Body of pancreas (tissue), 4 donors: ENCODE measurements around the gene LILRB4. TPM values are rescaled to one million over a fixed set of nuclear protein-coding genes. Genes with fewer than 3 reads are reported as not detected.
A peak's percentile ranks its signal among the peaks of the same experiment; 100 is the strongest.

Experiments used
- ATAC-seq: fragments of 150-250 bp; one replicate; pipeline ENCODE4 v1.9.1; 2016
- DNase-seq, 4 donors: peaks; one replicate each; pipeline ENCODE4 v3.0.0-alpha.2; 2019
- H3K27ac ChIP-seq, 4 donors: fragments of 200-600 bp; sonication (generic); 1 replicate in 3 of 4; 2 replicates in 1 of 4; pipeline versions ENCODE4 v1.5.1 to v1.6.1; 2016 to 2019; ENCODE audit warnings: mild to moderate bottlenecking in 1 of 4, mixed read lengths in 1 of 4, moderate library complexity in 1 of 4
- H3K27me3 ChIP-seq, 2 donors: fragments of 200-600 bp; sonication (generic); one replicate each; pipeline ENCODE4 v1.6.0; 2016; ENCODE audit warnings: mild to moderate bottlenecking in 1 of 2
- H3K36me3 ChIP-seq, 2 donors: fragments of 200-600 bp; sonication (generic); replicated peaks in 1 of 2; 2 replicates each; pipeline ENCODE4 v1.5.1; 2016; ENCODE audit warnings: low read depth in 2 of 2; ENCODE audit not compliant: insufficient read depth in 1 of 2
- H3K4me1 ChIP-seq: fragments of 200-600 bp; sonication (generic); one replicate; pipeline ENCODE4 v1.6.0; 2016
- H3K4me3 ChIP-seq, 2 donors: fragments of 200-600 bp; sonication (generic); 1 replicate in 1 of 2; 2 replicates in 1 of 2; pipeline ENCODE4 v1.5.1; 2016 to 2019
- H3K9me3 ChIP-seq, 3 donors: fragments of 200-600 bp; sonication (generic); 1 replicate in 2 of 3; 2 replicates in 1 of 3; pipeline ENCODE4 v1.5.1; 2016
- POLR2A ChIP-seq, 3 donors: fragments of 450-650 bp; IDR thresholded peaks; one replicate each; pipeline ENCODE4 v1.6.1; 2016; ENCODE audit warnings: antibody characterized with exemption in 3 of 3, mild to moderate bottlenecking in 2 of 3
- WGBS, 2 donors: methylation state at CpG; one replicate each; pipeline ENCODE4 v1.1.5; 2017; 5-methylcytosine and 5-hydroxymethylcytosine counted together
- intact Hi-C: fragments of 100-400 bp; cut with DNase I; formaldehyde crosslinking; loops from one replicate; pipeline ENCODE4 v1.15.1; 2023
- total RNA-seq, 2 donors: library from RNA; depleted of rRNA; stranded (reverse); fragments of >200 nt; gene quantifications; one replicate each; pipeline ENCODE4 v1.1.0, GENCODE V29; 2016
- TF ChIP-seq, protein P1 (sequence below), 7 experiments: fragments of 450-650 bp in 4 of 7; fragments of 200-600 bp in 3 of 7; sonication (generic) in 3 of 7; IDR thresholded peaks; one replicate each; pipeline ENCODE4 v1.5.1; 2016 to 2019; ENCODE audit warnings: antibody characterized with exemption in 7 of 7

Gene LILRB4
- total RNA-seq, 2 donors from 2014 or later, result 0.99 to 1.0 TPM

DNA sequence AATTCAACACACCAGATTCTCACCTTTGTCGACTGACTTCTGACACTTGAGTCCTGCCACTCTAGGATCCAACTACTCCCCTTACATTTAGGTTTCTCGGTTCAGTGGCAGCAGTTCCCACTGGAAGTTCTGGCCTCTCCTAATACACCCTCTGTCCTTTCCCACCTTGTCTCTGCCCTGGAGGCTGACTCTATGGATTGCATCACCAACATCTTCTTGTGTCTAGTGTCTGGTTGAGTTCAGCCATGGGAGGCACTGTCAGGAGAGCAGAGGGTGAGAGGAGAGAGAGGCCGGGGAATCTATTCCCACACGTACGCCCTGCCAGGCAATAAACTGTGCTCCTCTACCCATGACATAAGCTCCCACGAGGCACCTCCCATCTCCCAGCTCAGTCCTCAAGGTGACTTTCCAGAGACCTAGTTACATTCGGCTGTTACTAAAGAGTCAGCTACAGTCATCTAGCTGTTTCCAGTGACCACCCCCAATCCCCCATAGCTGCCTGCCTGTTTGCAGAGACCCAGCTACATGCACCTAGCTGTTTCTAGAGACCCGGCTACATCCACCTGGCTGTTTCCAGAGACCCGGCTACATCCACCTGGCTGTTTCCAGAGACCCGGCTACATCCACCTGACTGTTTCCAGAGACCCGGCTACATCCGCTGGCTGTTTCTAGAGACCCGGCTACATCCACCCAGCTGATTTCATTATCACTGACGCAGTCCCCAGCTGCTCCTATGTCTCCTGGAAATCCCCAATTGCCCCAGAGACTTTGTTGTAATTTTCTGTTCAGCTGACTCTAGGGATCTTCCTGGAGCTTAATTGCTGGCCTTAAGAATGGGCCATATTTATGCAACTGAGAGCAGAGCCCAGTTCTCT lies 8.1 kb upstream of the LILRB4 start:
- DNase-seq (no peak), ATAC-seq (no peak)
- no peaks in the 10 kb centered on the region for H3K27me3 ChIP-seq
- H3K4me1 ChIP-seq, result no peaks in the 10 kb centered on the region
- no peaks in the 10 kb centered on the region for H3K36me3 ChIP-seq
- no peaks in the 10 kb centered on the region for H3K9me3 ChIP-seq
- H3K4me3 ChIP-seq, result no peak overlapping the region
- 57 to 62% methylated on average over 14 of the region's 14 CpGs for WGBS, 2 donors
- H3K27ac ChIP-seq, result no peak overlapping the region
- intact Hi-C loops, result no loop called here
- TF ChIP-seq POLR2A (IDR thresholded peaks at IDR 0.05), result no peak
- TF ChIP-seq, protein P1, sequence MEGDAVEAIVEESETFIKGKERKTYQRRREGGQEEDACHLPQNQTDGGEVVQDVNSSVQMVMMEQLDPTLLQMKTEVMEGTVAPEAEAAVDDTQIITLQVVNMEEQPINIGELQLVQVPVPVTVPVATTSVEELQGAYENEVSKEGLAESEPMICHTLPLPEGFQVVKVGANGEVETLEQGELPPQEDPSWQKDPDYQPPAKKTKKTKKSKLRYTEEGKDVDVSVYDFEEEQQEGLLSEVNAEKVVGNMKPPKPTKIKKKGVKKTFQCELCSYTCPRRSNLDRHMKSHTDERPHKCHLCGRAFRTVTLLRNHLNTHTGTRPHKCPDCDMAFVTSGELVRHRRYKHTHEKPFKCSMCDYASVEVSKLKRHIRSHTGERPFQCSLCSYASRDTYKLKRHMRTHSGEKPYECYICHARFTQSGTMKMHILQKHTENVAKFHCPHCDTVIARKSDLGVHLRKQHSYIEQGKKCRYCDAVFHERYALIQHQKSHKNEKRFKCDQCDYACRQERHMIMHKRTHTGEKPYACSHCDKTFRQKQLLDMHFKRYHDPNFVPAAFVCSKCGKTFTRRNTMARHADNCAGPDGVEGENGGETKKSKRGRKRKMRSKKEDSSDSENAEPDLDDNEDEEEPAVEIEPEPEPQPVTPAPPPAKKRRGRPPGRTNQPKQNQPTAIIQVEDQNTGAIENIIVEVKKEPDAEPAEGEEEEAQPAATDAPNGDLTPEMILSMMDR (IDR thresholded peaks at IDR 0.05), result no peak

DNA sequence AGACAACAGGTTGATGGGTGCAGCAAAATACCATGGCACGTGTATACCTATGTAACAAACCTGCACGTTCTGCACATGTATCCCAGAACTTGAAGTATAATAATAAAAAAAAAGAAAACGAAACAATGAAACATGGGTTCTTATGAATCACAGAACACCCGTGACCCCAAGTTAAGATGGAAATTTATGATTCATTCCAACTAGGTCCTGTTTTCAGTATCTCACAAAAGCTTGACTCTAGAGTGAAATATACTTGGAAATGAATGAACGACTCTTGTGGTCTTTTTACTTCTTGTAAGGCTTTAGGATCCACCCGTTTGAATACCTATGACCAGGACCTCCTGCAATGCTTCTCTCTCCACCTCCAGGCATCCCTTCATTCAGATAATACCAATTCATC lies 3.5 kb upstream of the LILRB4 start:
- ATAC-seq (no peak), DNase-seq (no peak)
- Histone ChIP-seq H3K4me3 (no peak overlapping the region), H3K27ac (no peak overlapping the region), H3K27me3 (no peaks in the 10 kb centered on the region), H3K9me3 (no peaks in the 10 kb centered on the region), H3K36me3 (no peaks in the 10 kb centered on the region), H3K4me1 (no peaks in the 10 kb centered on the region)
- TF ChIP-seq POLR2A (IDR thresholded peaks at IDR 0.05), result no peak
- TF ChIP-seq, protein P1 (IDR thresholded peaks at IDR 0.05), result no peak
- 44 to 47% methylated on average over 6 of the region's 6 CpGs for WGBS, 2 donors
- intact Hi-C loops, result no loop called here

DNA sequence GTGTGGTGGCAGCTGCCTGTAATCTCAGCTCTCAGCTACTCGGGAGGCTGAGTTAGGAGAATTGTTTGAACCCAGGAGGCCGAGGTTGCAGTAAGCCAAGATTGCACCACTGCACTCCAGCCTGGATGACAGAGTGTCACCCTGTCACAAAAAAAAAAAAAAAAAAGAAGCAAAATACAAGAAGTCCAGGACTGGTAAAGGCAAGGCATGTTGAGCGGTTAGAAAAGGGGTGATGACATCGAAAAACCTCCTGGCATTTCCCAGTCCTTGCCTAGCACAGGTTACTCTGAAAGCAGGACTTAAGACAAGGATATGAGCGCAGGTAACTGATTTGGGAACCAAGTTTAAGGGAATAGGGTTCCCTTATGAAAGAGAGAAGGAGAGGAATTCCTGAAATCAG lies 2.5 kb upstream of the LILRB4 start:
- WGBS, 2 donors, result 48 to 62% methylated on average over 5 of the region's 5 CpGs
- Histone ChIP-seq H3K9me3 (no peaks in the 10 kb centered on the region), H3K4me3 (no peak overlapping the region), H3K4me1 (no peaks in the 10 kb centered on the region), H3K36me3 (no peaks in the 10 kb centered on the region), H3K27me3 (no peaks in the 10 kb centered on the region), H3K27ac (peak overlapping the region in 1 of 4 donors; percentile 46)
- ATAC-seq, result no peak
- TF ChIP-seq POLR2A (IDR thresholded peaks at IDR 0.05), result no peak
- TF ChIP-seq, protein P1 (IDR thresholded peaks at IDR 0.05), result no peak
- DNase-seq, result peak in 1 of 4 donors; percentile 12
- intact Hi-C loops, result no loop called here

DNA sequence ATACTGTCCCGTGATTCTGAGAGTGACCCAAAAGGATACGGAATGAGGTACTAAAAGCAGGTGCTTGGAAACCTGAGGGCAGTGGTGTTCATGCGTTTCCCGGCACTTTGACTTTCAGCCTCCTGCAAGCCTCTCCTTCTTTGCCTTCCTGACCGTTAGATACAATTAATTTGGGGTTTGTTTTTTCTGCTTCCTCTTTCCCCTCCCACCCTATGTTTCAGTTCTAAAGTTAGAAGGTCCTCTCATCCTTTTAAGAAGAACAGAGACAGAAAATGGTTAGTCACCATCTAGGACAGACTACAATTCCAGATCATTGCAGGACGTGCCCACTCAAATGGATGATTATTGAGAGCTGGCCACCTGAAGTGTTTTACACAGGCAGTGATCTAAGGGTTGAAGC lies 1.8 kb upstream of the LILRB4 start:
- TF ChIP-seq, protein P1 (IDR thresholded peaks at IDR 0.05), result no peak
- TF ChIP-seq POLR2A (IDR thresholded peaks at IDR 0.05), result no peak
- H3K36me3 ChIP-seq, result no peaks in the 10 kb centered on the region
- no peaks in the 10 kb centered on the region for H3K4me1 ChIP-seq
- DNase-seq, result no peak
- no peaks in the 10 kb centered on the region for H3K9me3 ChIP-seq
- H3K27me3 ChIP-seq, result no peaks in the 10 kb centered on the region
- intact Hi-C loops, result no loop called here
- 50 to 52% methylated on average over 6 of the region's 6 CpGs for WGBS, 2 donors
- H3K4me3 ChIP-seq, result no peak overlapping the region
- peak overlapping the region in 1 of 4 donors; percentile 46 for H3K27ac ChIP-seq
- no peak for ATAC-seq
